WTC11 (cell line): ENCODE results near the gene ZBTB7B. TPM values are rescaled to one million over a fixed set of nuclear protein-coding genes. Genes with fewer than 3 reads are reported as not detected.

Experiments used
- ATAC-seq: fragments of 200-7000 bp; cut with Tn5 transposase; 2 replicates; pipeline ENCODE4 v1.10.0; 2021; ENCODE audit warnings: mild to moderate bottlenecking, moderate library complexity
- CTCF ChIA-PET: fragments of 300-600 bp; sonication (Branson Sonifier 250); formaldehyde crosslinking; loops from one replicate; lab custom pipeline; 2021; ENCODE audit warnings: antibody characterized with exemption; lab: Charles Lee
- POLR2A ChIA-PET: fragments of 350-600 bp; sonication (Branson Sonifier 250); formaldehyde crosslinking; loops from one replicate; lab custom pipeline; 2021; ENCODE audit warnings: antibody characterized with exemption; lab: Charles Lee
- DNase-seq: peaks from one replicate; pipeline ENCODE4 v3.0.0; 2021; ENCODE audit warnings: low spot score
- H3K27ac Mint-ChIP-seq: 2 replicates; pipeline ENCODE4 v1.8.0; 2021; ENCODE audit warnings: mixed read lengths
- H3K27me3 Mint-ChIP-seq: 2 replicates; pipeline ENCODE4 v1.8.0; 2021; ENCODE audit warnings: low read depth, mild to moderate bottlenecking, moderate library complexity, mixed read lengths
- H3K36me3 Mint-ChIP-seq: 2 replicates; pipeline ENCODE4 v1.8.0; 2021; ENCODE audit warnings: mixed read lengths
- H3K4me1 Mint-ChIP-seq: 2 replicates; pipeline ENCODE4 v1.8.0; 2022; ENCODE audit warnings: mixed read lengths
- H3K4me3 Mint-ChIP-seq: 2 replicates; pipeline ENCODE4 v1.8.0; 2021; ENCODE audit warnings: mild to moderate bottlenecking, moderate library complexity, mixed read lengths
- H3K9me3 Mint-ChIP-seq: 2 replicates; pipeline ENCODE4 v1.8.0; 2021; ENCODE audit warnings: mixed read lengths
- CREB1 ChIP-seq: sonication (generic); formaldehyde crosslinking; IDR thresholded peaks from 2 replicates; pipeline ENCODE4 v1.8.0; 2023; ENCODE audit warnings: mild to moderate bottlenecking, missing genetic modification reagents
- FOXJ3 ChIP-seq: sonication (generic); formaldehyde crosslinking; IDR thresholded peaks from 2 replicates; pipeline ENCODE4 v1.9.0; 2021; ENCODE audit warnings: missing genetic modification reagents, mild to moderate bottlenecking, borderline replicate concordance
- JUN ChIP-seq: sonication (generic); formaldehyde crosslinking; IDR thresholded peaks from 2 replicates; pipeline ENCODE4 v1.8.0; 2023; ENCODE audit warnings: mild to moderate bottlenecking, missing genetic modification reagents
- MXD4 ChIP-seq: fragments of 250-450 bp; sonication (Bioruptor Pico); IDR thresholded peaks from 2 replicates; pipeline ENCODE4 v1.8.0; 2021; ENCODE audit warnings: mild to moderate bottlenecking, moderate library complexity, borderline replicate concordance
- NFE2L1 ChIP-seq: sonication (generic); formaldehyde crosslinking; IDR thresholded peaks from 2 replicates; pipeline ENCODE4 v1.8.1; 2023; ENCODE audit warnings: missing genetic modification reagents
- OVOL2 ChIP-seq: fragments of 250-450 bp; sonication (Bioruptor Pico); IDR thresholded peaks from 2 replicates; pipeline ENCODE4 v1.9.0; 2021; ENCODE audit warnings: mild to moderate bottlenecking, borderline replicate concordance
- SMAD4 ChIP-seq: sonication (generic); formaldehyde crosslinking; IDR thresholded peaks from 2 replicates; pipeline ENCODE4 v1.8.0; 2022; ENCODE audit warnings: mild to moderate bottlenecking, missing genetic modification reagents
- TEAD4 ChIP-seq: sonication (generic); formaldehyde crosslinking; IDR thresholded peaks from 2 replicates; pipeline ENCODE4 v1.8.0; 2022; ENCODE audit warnings: mild to moderate bottlenecking, missing genetic modification reagents
- ZNF121 ChIP-seq: sonication (generic); formaldehyde crosslinking; IDR thresholded peaks from 2 replicates; pipeline ENCODE4 v1.8.0; 2023; ENCODE audit warnings: missing genetic modification reagents
- ZNF219 ChIP-seq: sonication (generic); formaldehyde crosslinking; IDR thresholded peaks from 2 replicates; pipeline ENCODE4 v1.8.0; 2023; ENCODE audit warnings: missing genetic modification reagents, mild to moderate bottlenecking, borderline replicate concordance
- ZNF263 ChIP-seq: sonication (generic); formaldehyde crosslinking; IDR thresholded peaks from 2 replicates; pipeline ENCODE4 v1.8.1; 2022; ENCODE audit warnings: low read depth, mild to moderate bottlenecking, moderate library complexity, missing genetic modification reagents
- ZNF396 ChIP-seq: fragments of 250-450 bp; sonication (Bioruptor Pico); IDR thresholded peaks from 2 replicates; pipeline ENCODE4 v1.8.0; 2021; ENCODE audit warnings: mild to moderate bottlenecking, moderate library complexity, borderline replicate concordance
- ZNF671 ChIP-seq: fragments of 250-450 bp; sonication (Bioruptor Pico); IDR thresholded peaks from 2 replicates; pipeline ENCODE4 v1.8.0; 2021; ENCODE audit warnings: mild to moderate bottlenecking
- total RNA-seq: library from RNA; stranded (reverse); gene quantifications from 3 replicates; pipeline ENCODE4 v1.2.3, GENCODE V29; 2021
- TF ChIP-seq, protein P1 (sequence below): sonication (generic); formaldehyde crosslinking; IDR thresholded peaks from 2 replicates; pipeline ENCODE4 v1.8.1; 2023; ENCODE audit warnings: mild to moderate bottlenecking, missing genetic modification reagents
- TF ChIP-seq, protein P2 (sequence below): sonication (generic); formaldehyde crosslinking; IDR thresholded peaks from 2 replicates; pipeline ENCODE4 v1.8.1; 2023; ENCODE audit warnings: mild to moderate bottlenecking, missing genetic modification reagents, moderate library complexity
- TF ChIP-seq, protein P3 (sequence below): sonication (generic); formaldehyde crosslinking; IDR thresholded peaks from 2 replicates; pipeline ENCODE4 v1.8.1; 2022; ENCODE audit warnings: missing genetic modification reagents, borderline replicate concordance

Gene ZBTB7B
- total RNA-seq, 1 experiment from 2014 or later = 29.8 TPM

DNA sequence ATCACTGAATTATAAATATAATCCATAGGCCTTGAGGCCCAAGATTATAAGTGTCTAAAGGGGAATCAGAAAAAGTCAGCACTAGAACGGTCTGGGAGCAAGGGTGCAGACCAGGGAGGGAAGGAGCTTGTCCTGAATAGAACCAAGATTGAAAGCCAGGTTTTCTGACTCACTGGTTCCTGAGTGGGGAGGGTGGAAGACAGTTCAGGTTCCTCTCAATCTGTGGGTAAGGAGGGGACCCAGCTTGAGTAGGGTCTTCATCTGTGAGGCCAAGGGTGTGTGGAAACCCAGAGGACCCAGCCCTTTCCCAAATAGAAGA is 8.4 kb upstream of the ZBTB7B start:
- Mint-ChIP-seq H3K27ac (no peak overlapping the region), H3K9me3 (no peaks in the 10 kb centered on the region), H3K36me3 (peaks cover 8% of the 10 kb centered on the region)
- ATAC-seq = no peak
- CTCF ChIA-PET = interaction anchor here (0.8 to 10.3 kb wide), 15 partner anchors 12 to 173 kb away, joined by 3 to 176 read pairs (median 8); partner anchors contain the start of genes ADAM15, FLAD1, PBXIP1 and PMVK
- TF ChIP-seq JUN (CRISPR knock-in tag) (no peak), FOXJ3 (CRISPR knock-in tag) (no peak), CREB1 (CRISPR knock-in tag) (no peak), SMAD4 (no peak), NFE2L1 (CRISPR knock-in tag) (no peak), ZNF396 (CRISPR knock-in tag) (no peak), TEAD4 (CRISPR knock-in tag) (no peak), ZNF219 (CRISPR knock-in tag) (no peak), ZNF671 (CRISPR knock-in tag) (no peak), ZNF263 (no peak)
- TF ChIP-seq, protein P1, sequence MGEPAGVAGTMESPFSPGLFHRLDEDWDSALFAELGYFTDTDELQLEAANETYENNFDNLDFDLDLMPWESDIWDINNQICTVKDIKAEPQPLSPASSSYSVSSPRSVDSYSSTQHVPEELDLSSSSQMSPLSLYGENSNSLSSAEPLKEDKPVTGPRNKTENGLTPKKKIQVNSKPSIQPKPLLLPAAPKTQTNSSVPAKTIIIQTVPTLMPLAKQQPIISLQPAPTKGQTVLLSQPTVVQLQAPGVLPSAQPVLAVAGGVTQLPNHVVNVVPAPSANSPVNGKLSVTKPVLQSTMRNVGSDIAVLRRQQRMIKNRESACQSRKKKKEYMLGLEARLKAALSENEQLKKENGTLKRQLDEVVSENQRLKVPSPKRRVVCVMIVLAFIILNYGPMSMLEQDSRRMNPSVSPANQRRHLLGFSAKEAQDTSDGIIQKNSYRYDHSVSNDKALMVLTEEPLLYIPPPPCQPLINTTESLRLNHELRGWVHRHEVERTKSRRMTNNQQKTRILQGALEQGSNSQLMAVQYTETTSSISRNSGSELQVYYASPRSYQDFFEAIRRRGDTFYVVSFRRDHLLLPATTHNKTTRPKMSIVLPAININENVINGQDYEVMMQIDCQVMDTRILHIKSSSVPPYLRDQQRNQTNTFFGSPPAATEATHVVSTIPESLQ = no peak
- TF ChIP-seq, protein P2, sequence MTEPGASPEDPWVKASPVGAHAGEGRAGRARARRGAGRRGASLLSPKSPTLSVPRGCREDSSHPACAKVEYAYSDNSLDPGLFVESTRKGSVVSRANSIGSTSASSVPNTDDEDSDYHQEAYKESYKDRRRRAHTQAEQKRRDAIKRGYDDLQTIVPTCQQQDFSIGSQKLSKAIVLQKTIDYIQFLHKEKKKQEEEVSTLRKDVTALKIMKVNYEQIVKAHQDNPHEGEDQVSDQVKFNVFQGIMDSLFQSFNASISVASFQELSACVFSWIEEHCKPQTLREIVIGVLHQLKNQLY (CRISPR knock-in tag) = no peak
- TF ChIP-seq, protein P3, sequence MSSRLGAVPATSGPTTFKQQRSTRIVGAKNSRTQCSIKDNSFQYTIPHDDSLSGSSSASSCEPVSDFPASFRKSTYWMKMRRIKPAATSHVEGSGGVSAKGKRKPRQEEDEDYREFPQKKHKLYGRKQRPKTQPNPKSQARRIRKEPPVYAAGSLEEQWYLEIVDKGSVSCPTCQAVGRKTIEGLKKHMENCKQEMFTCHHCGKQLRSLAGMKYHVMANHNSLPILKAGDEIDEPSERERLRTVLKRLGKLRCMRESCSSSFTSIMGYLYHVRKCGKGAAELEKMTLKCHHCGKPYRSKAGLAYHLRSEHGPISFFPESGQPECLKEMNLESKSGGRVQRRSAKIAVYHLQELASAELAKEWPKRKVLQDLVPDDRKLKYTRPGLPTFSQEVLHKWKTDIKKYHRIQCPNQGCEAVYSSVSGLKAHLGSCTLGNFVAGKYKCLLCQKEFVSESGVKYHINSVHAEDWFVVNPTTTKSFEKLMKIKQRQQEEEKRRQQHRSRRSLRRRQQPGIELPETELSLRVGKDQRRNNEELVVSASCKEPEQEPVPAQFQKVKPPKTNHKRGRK = no peak
- TF ChIP-seq, all 79 proteins: peak for 0
- Mint-ChIP-seq H3K4me3 (no peak overlapping the region), H3K4me1 (peaks cover 20% of the 10 kb centered on the region), H3K27me3 (no peaks in the 10 kb centered on the region; the same call in 1 of the 2 replicates)
- POLR2A ChIA-PET = interaction anchor here (0.7 to 13.0 kb wide), 7 partner anchors 11 to 86 kb away, joined by 3 to 176 read pairs (median 4); partner anchors contain the start of genes CKS1B, FLAD1, PYGO2 and SHC1
- DNase-seq = no peak

DNA sequence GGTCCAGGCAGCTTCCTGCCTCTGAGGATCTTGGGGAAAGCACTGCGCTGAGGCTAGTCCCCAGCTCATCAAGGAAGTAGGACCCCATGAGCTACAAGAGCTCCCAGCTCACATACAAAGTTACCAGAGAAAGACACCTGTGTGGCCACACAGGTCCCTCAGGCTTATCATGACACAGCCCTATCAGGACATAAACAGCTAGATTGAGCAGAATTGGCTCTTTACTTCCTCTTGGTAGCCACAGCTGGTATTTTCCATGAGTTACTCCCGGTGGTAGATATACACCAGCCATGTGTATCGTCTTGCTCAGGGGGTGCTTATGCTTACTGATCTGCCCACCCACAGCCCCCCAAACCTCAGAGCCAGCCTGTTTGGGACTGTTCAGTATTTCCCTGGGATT is 8.0 kb upstream of the ZBTB7B start:
- TF ChIP-seq, protein P1 = no peak
- TF ChIP-seq OVOL2 (CRISPR knock-in tag) (no peak), CREB1 (CRISPR knock-in tag) (no peak), MXD4 (CRISPR knock-in tag) (no peak), ZNF396 (CRISPR knock-in tag) (no peak), ZNF121 (CRISPR knock-in tag) (no peak), JUN (CRISPR knock-in tag) (no peak)
- TF ChIP-seq, protein P2 (CRISPR knock-in tag) = no peak
- ATAC-seq (no peak), DNase-seq (no peak)
- H3K27me3 Mint-ChIP-seq = no peaks in the 10 kb centered on the region; the same call in 1 of the 2 replicates
- no peak overlapping the region for H3K27ac Mint-ChIP-seq
- no peaks in the 10 kb centered on the region for H3K9me3 Mint-ChIP-seq
- ChIA-PET POLR2A (interaction anchor here (1.1 to 13.0 kb wide), 5 partner anchors 11 to 51 kb away, joined by 3 to 176 read pairs (median 6); partner anchors contain the start of genes CKS1B, FLAD1, PYGO2 and SHC1), CTCF (interaction anchor here (0.7 to 10.3 kb wide), 14 partner anchors 12 to 389 kb away, joined by 3 to 176 read pairs (median 10); partner anchors contain the start of genes ADAM15, FLAD1, PBXIP1 and PMVK)
- H3K4me3 Mint-ChIP-seq = no peak overlapping the region
- H3K4me1 Mint-ChIP-seq = peaks cover 20% of the 10 kb centered on the region
- H3K36me3 Mint-ChIP-seq = peaks cover 6% of the 10 kb centered on the region
